CD4-positive, alpha-beta T cell (primary cell): ENCODE data around the gene OSBPL3. TPM values are rescaled to one million over a fixed set of nuclear protein-coding genes. Genes with fewer than 3 reads are reported as not detected.

Experiments
- ATAC-seq: fragments of 200-7000 bp; cut with Tn5 transposase; one replicate; pipeline ENCODE4 v1.10.0; 2022; ENCODE audit warnings: mild to moderate bottlenecking; ENCODE audit not compliant: poor library complexity
- CTCF ChIA-PET: fragments of 350-600 bp; sonication (Branson Sonifier 250); formaldehyde crosslinking; loops from one replicate; lab custom pipeline; 2021; ENCODE audit warnings: antibody characterized with exemption, inconsistent platforms; lab: Charles Lee
- POLR2A ChIA-PET: fragments of 350-600 bp; sonication (Branson Sonifier 250); formaldehyde crosslinking; loops from one replicate; lab custom pipeline; 2021; ENCODE audit warnings: antibody characterized with exemption, inconsistent platforms; lab: Charles Lee
- DNase-seq, 14 experiments: peaks; one replicate each; pipeline ENCODE4 v3.0.0-alpha.2; 2013 to 2020; ENCODE audit warnings: mixed read lengths in 2 of 14
- H3K27ac ChIP-seq, 2 donors: one replicate each; pipeline versions ENCODE4 v1.5.1 to v1.7.0; 2013; ENCODE audit warnings: low read length in 2 of 2, low read depth in 1 of 2, mild to moderate bottlenecking in 1 of 2
- H3K27me3 ChIP-seq, 2 experiments: 1 replicate in 1 of 2; 2 replicates in 1 of 2; pipeline versions ENCODE4 v1.6.1 to v1.7.0; 2013; ENCODE audit warnings: low read length in 2 of 2, control low read depth in 1 of 2, mild to moderate bottlenecking in 1 of 2, moderate library complexity in 1 of 2; ENCODE audit not compliant: insufficient read depth in 2 of 2, control insufficient read depth in 1 of 2
- H3K36me3 ChIP-seq: one replicate; pipeline ENCODE4 v1.6.1; 2013; ENCODE audit warnings: low read length, control low read depth; ENCODE audit not compliant: insufficient read depth
- H3K4me1 ChIP-seq: one replicate; pipeline ENCODE4 v1.6.1; 2013; ENCODE audit warnings: low read length, control low read depth; ENCODE audit not compliant: insufficient read depth
- H3K4me3 ChIP-seq: one replicate; pipeline ENCODE4 v1.5.1; 2013; ENCODE audit warnings: mild to moderate bottlenecking, low read length, moderate library complexity
- H3K9me3 ChIP-seq, 2 experiments: 1 replicate in 1 of 2; 2 replicates in 1 of 2; pipeline versions ENCODE4 v1.6.1 to v1.7.0; 2013; ENCODE audit warnings: low read length in 2 of 2, mild to moderate bottlenecking in 2 of 2, control low read depth in 1 of 2, moderate library complexity in 1 of 2; ENCODE audit not compliant: control insufficient read depth in 1 of 2, insufficient read depth in 1 of 2
- H3K27ac Mint-ChIP-seq: one replicate; pipeline ENCODE4 v1.8.0; 2020; ENCODE audit warnings: mixed read lengths
- H3K27me3 Mint-ChIP-seq: one replicate; pipeline ENCODE4 v1.8.0; 2021; ENCODE audit warnings: mixed read lengths
- H3K36me3 Mint-ChIP-seq: one replicate; pipeline ENCODE4 v1.8.0; 2021; ENCODE audit warnings: low read depth, mixed read lengths
- H3K4me1 Mint-ChIP-seq: one replicate; pipeline ENCODE4 v1.8.0; 2021; ENCODE audit warnings: low read depth, mixed read lengths
- H3K4me3 Mint-ChIP-seq: one replicate; pipeline ENCODE4 v1.8.0; 2020; ENCODE audit warnings: mild to moderate bottlenecking, mixed read lengths
- H3K9me3 Mint-ChIP-seq: one replicate; pipeline ENCODE4 v1.8.0; 2020; ENCODE audit warnings: mixed read lengths
- CTCF ChIP-seq: fragments of 200-600 bp; IDR thresholded peaks from one replicate; pipeline ENCODE4 v1.8.0; 2022; ENCODE audit warnings: antibody characterized with exemption, mild to moderate bottlenecking
- intact Hi-C, 2 experiments: fragments of 100-400 bp; cut with DNase I in 1 of 2; cut with micrococcal nuclease in 1 of 2; formaldehyde crosslinking; loops; one replicate each; pipeline versions ENCODE4 v1.15.1 to v1.9.0; 2023 to 2025; cut with DNase I, micrococcal nuclease
- total RNA-seq, 174 experiments: library from RNA in 2 of 174; stranded (reverse) in 2 of 174; gene quantifications; one replicate each; pipeline ENCODE4 v1.2.3 and lab custom pipeline; 2021 to 2026

OSBPL3 gene
- total RNA-seq, 2 experiments from 2014 or later = 25.4 to 25.9 TPM

- H3K4me1 Mint-ChIP-seq = peaks cover 55% of the 10 kb centered on the region
- ATAC-seq (no peak), DNase-seq (no peak)
- H3K27ac Mint-ChIP-seq = peak overlapping the region; percentile 0
- Histone ChIP-seq H3K27ac (no peak overlapping the region), H3K4me1 (peaks cover 16% of the 10 kb centered on the region), H3K36me3 (no peaks in the 10 kb centered on the region), H3K27me3 (no peaks in the 10 kb centered on the region), H3K9me3 (no peaks in the 10 kb centered on the region), H3K4me3 (no peak overlapping the region)
- ChIA-PET CTCF (interaction anchor here (1.0 kb wide), 1 partner anchor 78 kb away, joined by 4 read pairs; no protein-coding TSS in a partner anchor), POLR2A (interaction anchor here (0.6 to 2.0 kb wide), 2 partner anchors 12 to 80 kb away, joined by 3 to 5 read pairs; partner anchors contain the start of gene OSBPL3)
- intact Hi-C loops = no loop called here
- H3K36me3 Mint-ChIP-seq = no peaks in the 10 kb centered on the region
- TF ChIP-seq CTCF = no peak
- H3K4me3 Mint-ChIP-seq = no peak overlapping the region
- no peaks in the 10 kb centered on the region for H3K27me3 Mint-ChIP-seq
- H3K9me3 Mint-ChIP-seq = no peaks in the 10 kb centered on the region
Measured at GRCh38 chr7:24899161-24899560, 80.8 kb downstream of the OSBPL3 start.

GRCh38 chr7:24898691-24899090, 81.3 kb downstream of the OSBPL3 start:
- no peaks in the 10 kb centered on the region for H3K27me3 Mint-ChIP-seq
- ChIA-PET CTCF (interaction anchor here (1.0 kb wide), 1 partner anchor 78 kb away, joined by 4 read pairs; no protein-coding TSS in a partner anchor), POLR2A (interaction anchor here (0.6 to 2.0 kb wide), 2 partner anchors 13 to 81 kb away, joined by 3 to 5 read pairs; partner anchors contain the start of gene OSBPL3)
- Histone ChIP-seq H3K4me1 (peaks cover 16% of the 10 kb centered on the region), H3K36me3 (no peaks in the 10 kb centered on the region), H3K27me3 (no peaks in the 10 kb centered on the region), H3K9me3 (no peaks in the 10 kb centered on the region), H3K4me3 (no peak overlapping the region), H3K27ac (no peak overlapping the region)
- peak overlapping the region; percentile 0 for H3K27ac Mint-ChIP-seq
- intact Hi-C loops = no loop called here
- H3K4me1 Mint-ChIP-seq = peaks cover 57% of the 10 kb centered on the region
- no peak overlapping the region for H3K4me3 Mint-ChIP-seq
- H3K36me3 Mint-ChIP-seq = no peaks in the 10 kb centered on the region
- peak; percentile 44 for ATAC-seq
- no peak for TF ChIP-seq CTCF
- H3K9me3 Mint-ChIP-seq = no peaks in the 10 kb centered on the region
- DNase-seq = peak in 1 of 14 experiments; percentile 52

GRCh38 chr7:24896031-24896501, 83.9 kb downstream of the OSBPL3 start:
- ATAC-seq (no peak), DNase-seq (peak in 3 of 14 experiments; percentile 20 to 33 (median 24))
- no peak overlapping the region for H3K4me3 Mint-ChIP-seq
- H3K9me3 ChIP-seq = no peaks in the 10 kb centered on the region
- H3K36me3 ChIP-seq = peaks cover 6% of the 10 kb centered on the region
- no peak for TF ChIP-seq CTCF
- no peak overlapping the region for H3K27ac ChIP-seq
- H3K4me3 ChIP-seq = no peak overlapping the region
- intact Hi-C loops = no loop called here
- H3K4me1 ChIP-seq = peaks cover 14% of the 10 kb centered on the region
- peaks cover 54% of the 10 kb centered on the region for H3K4me1 Mint-ChIP-seq
- H3K27me3 Mint-ChIP-seq = no peaks in the 10 kb centered on the region
- H3K27me3 ChIP-seq = no peaks in the 10 kb centered on the region
- no peaks in the 10 kb centered on the region for H3K9me3 Mint-ChIP-seq
- H3K27ac Mint-ChIP-seq = peak overlapping the region; percentile 15
- H3K36me3 Mint-ChIP-seq = peaks cover 6% of the 10 kb centered on the region
- POLR2A ChIA-PET = interaction anchor here (0.6 to 1.5 kb wide), 3 partner anchors 75 to 600 kb away, joined by 3 to 5 read pairs (median 4); partner anchors contain the start of gene OSBPL3
- CTCF ChIA-PET = interaction anchor here (0.7 to 2.0 kb wide), 5 partner anchors 12 to 205 kb away, joined by 3 to 6 read pairs (median 3); no protein-coding TSS in a partner anchor
